Mesothelial cell of epicardium (in vitro differentiated cells): Measurements from ENCODE around the gene VNN1. TPM values are rescaled to one million over a fixed set of nuclear protein-coding genes. Genes with fewer than 3 reads are reported as not detected.

Experiments used
- DNase-seq, 2 experiments: peaks; one replicate each; pipeline ENCODE4 v3.0.0; 2021; ENCODE audit warnings: low spot score in 2 of 2; ENCODE audit not compliant: unreplicated experiment in 2 of 2
- H3K27ac Mint-ChIP-seq: 2 replicates; pipeline ENCODE4 v1.8.0; 2021; ENCODE audit warnings: mixed read lengths
- H3K27me3 Mint-ChIP-seq: 2 replicates; pipeline ENCODE4 v1.8.0; 2021; ENCODE audit warnings: low read depth, mixed read lengths
- H3K36me3 Mint-ChIP-seq: 2 replicates; pipeline ENCODE4 v1.8.0; 2021; ENCODE audit warnings: mixed read lengths
- H3K4me1 Mint-ChIP-seq: 2 replicates; pipeline ENCODE4 v1.8.0; 2021; ENCODE audit warnings: mixed read lengths
- H3K4me3 Mint-ChIP-seq: 2 replicates; pipeline ENCODE4 v1.8.0; 2021; ENCODE audit warnings: mild to moderate bottlenecking, moderate library complexity, mixed read lengths
- H3K9me3 Mint-ChIP-seq: 2 replicates; pipeline ENCODE4 v1.8.0; 2021; ENCODE audit warnings: mixed read lengths
- CTCF ChIP-seq: fragments of 200-600 bp; sonication (generic); IDR thresholded peaks from one replicate; pipeline ENCODE4 v1.5.0; 2021; ENCODE audit warnings: antibody characterized with exemption; ENCODE audit not compliant: unreplicated experiment
- total RNA-seq: library from RNA; stranded (reverse); gene quantifications from 3 replicates; pipeline ENCODE4 v1.2.1, GENCODE V29; 2021

Gene VNN1
- total RNA-seq, 1 donor from 2014 or later, result not detected

DNA sequence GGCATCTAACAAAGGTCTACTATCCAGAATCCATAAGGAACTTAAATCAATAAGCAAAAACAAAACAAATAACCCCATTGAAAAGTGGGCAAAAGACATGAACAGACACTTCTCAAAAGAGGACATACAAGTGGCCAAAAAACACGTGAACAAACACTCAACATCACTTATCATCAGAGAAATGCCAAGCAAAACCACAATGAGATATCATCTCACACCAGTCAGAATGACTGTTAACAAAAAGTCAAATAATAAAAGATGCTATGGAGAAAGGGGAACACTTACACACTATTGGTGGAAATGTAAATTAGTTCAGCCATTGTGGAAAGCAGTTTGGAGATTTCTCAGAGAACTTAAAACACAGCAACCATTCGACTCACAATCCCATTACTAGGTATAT is 19.4 kb upstream of the VNN1 start:
- Mint-ChIP-seq H3K27me3 (peaks cover 9% of the 10 kb centered on the region), H3K9me3 (peaks cover 3% of the 10 kb centered on the region), H3K4me3 (no peak overlapping the region), H3K27ac (no peak overlapping the region), H3K36me3 (no peaks in the 10 kb centered on the region), H3K4me1 (peaks cover 2% of the 10 kb centered on the region)
- no peak for DNase-seq
- TF ChIP-seq CTCF, result no peak

- no peaks in the 10 kb centered on the region for H3K36me3 Mint-ChIP-seq
- no peak overlapping the region for H3K4me3 Mint-ChIP-seq
- no peak for DNase-seq
Observed at GRCh38 chr6:132731086-132731485, 17.2 kb upstream of the VNN1 start.

DNA sequence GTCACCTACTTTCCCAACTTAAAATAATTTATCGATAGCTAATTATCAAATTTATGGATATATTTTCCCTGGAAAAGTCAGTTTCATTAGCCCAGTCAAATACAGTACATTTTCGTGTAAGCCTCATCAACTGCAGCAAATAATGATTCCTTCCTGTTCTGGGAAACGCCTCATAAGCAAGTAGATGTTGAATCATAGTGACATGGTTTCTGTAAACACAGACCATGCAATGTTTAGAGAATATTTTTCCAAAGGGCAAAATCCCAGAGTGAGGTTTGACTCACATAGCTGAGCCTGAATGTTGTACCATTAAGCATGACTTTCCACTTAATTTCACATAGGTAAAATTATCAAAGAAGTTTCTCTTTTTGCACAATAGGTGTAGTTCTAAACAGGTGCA is 16.7 kb upstream of the VNN1 start:
- no peak for DNase-seq
- Mint-ChIP-seq H3K4me3 (no peak overlapping the region), H3K27me3 (no peaks in the 10 kb centered on the region), H3K4me1 (no peaks in the 10 kb centered on the region), H3K27ac (no peak overlapping the region), H3K36me3 (no peaks in the 10 kb centered on the region), H3K9me3 (no peaks in the 10 kb centered on the region)
- no peak for TF ChIP-seq CTCF

More at GRCh38 chr6:132731086-132731485, 17.2 kb upstream of the VNN1 start:
- Mint-ChIP-seq H3K27ac (no peak overlapping the region), H3K9me3 (no peaks in the 10 kb centered on the region), H3K27me3 (no peaks in the 10 kb centered on the region), H3K4me1 (no peaks in the 10 kb centered on the region)
- no peak for TF ChIP-seq CTCF

DNA sequence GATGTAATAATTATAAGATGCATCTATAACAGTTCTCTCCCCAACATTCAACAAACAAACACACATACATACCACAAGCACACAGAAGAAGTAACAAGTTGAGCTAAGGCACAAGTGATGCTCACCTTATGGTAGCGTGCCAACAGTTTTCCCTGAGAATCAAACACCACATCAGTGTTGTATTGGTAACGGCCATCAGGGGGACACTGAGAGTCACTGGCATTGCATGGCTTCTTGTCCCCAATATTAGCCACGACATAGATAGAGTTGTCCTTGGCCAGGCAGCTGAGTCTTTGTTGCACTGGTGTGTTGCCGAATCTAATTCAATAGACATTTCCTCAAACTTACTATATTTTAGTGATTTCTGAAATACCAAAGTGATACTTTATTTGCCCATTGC is 14.8 kb upstream of the VNN1 start:
- Mint-ChIP-seq H3K36me3 (no peaks in the 10 kb centered on the region), H3K27ac (no peak overlapping the region), H3K9me3 (no peaks in the 10 kb centered on the region), H3K4me1 (peaks cover under 1% of the 10 kb centered on the region), H3K27me3 (no peaks in the 10 kb centered on the region), H3K4me3 (no peak overlapping the region)
- DNase-seq, result no peak
- no peak for TF ChIP-seq CTCF

DNA sequence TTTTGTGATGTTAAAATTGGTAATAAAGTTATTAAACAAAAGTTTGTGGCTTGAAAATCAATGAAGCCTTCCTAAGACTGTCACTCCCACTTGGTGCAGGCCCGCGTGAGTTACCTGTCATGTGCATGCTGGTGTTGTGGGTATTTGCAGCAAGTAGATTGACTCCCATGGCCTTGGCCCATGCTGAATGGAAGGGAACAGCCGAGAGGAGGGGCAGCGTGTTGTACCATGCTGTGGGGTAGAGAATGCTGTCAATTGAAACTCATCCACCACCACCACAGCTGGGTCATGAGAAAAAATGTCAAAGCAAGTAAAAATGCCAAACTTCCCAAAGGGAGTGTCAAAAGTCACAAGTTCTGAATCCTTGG is 12.7 kb upstream of the VNN1 start:
- no peak overlapping the region for H3K4me3 Mint-ChIP-seq
- DNase-seq, result no peak

More for the DNA sequence above, 12.7 kb upstream of the VNN1 start:
- H3K36me3 Mint-ChIP-seq, result no peaks in the 10 kb centered on the region
- no peak for TF ChIP-seq CTCF
- peaks cover 2% of the 10 kb centered on the region for H3K4me1 Mint-ChIP-seq
- H3K27me3 Mint-ChIP-seq, result no peaks in the 10 kb centered on the region
- H3K27ac Mint-ChIP-seq, result no peak overlapping the region
- no peaks in the 10 kb centered on the region for H3K9me3 Mint-ChIP-seq
